Thyroid gland (tissue), 4 donors: ENCODE measurements around the gene MEIS1.

Source experiments
- POLR2A ChIP-seq, 2 donors: fragments of 450-650 bp; IDR thresholded peaks; one replicate each; pipeline ENCODE4 v1.6.1; 2017; ENCODE audit warnings: antibody characterized with exemption in 2 of 2, mild to moderate bottlenecking in 2 of 2, moderate library complexity in 1 of 2
- TF ChIP-seq, protein P1 (sequence below), 6 experiments: fragments of 200-600 bp in 3 of 6; fragments of 450-650 bp in 3 of 6; sonication (generic) in 3 of 6; IDR thresholded peaks; one replicate each; pipeline ENCODE4 v1.5.1; 2016 to 2019; ENCODE audit warnings: antibody characterized with exemption in 6 of 6, mild to moderate bottlenecking in 2 of 6, inconsistent platforms in 1 of 6, moderate library complexity in 1 of 6

- TF ChIP-seq, protein P1, sequence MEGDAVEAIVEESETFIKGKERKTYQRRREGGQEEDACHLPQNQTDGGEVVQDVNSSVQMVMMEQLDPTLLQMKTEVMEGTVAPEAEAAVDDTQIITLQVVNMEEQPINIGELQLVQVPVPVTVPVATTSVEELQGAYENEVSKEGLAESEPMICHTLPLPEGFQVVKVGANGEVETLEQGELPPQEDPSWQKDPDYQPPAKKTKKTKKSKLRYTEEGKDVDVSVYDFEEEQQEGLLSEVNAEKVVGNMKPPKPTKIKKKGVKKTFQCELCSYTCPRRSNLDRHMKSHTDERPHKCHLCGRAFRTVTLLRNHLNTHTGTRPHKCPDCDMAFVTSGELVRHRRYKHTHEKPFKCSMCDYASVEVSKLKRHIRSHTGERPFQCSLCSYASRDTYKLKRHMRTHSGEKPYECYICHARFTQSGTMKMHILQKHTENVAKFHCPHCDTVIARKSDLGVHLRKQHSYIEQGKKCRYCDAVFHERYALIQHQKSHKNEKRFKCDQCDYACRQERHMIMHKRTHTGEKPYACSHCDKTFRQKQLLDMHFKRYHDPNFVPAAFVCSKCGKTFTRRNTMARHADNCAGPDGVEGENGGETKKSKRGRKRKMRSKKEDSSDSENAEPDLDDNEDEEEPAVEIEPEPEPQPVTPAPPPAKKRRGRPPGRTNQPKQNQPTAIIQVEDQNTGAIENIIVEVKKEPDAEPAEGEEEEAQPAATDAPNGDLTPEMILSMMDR (IDR thresholded peaks at IDR 0.05), result no peak
- no peak for TF ChIP-seq POLR2A (IDR thresholded peaks at IDR 0.05)
Measured at GRCh38 chr2:66437109-66437690, 2.3 kb downstream of the MEIS1 start.
